Measurements from ENCODE around the gene TAF6L. TPM values are rescaled to one million over a fixed set of nuclear protein-coding genes. Genes with fewer than 3 reads are reported as not detected.

TAF6L gene
- total and polyA plus RNA-seq, 9 of the 15 experiments (the other 6 are each of a cell fraction or from before 2014, with no cell fraction given) = 0.04 to 45.5 (median 20.8) TPM

DNA sequence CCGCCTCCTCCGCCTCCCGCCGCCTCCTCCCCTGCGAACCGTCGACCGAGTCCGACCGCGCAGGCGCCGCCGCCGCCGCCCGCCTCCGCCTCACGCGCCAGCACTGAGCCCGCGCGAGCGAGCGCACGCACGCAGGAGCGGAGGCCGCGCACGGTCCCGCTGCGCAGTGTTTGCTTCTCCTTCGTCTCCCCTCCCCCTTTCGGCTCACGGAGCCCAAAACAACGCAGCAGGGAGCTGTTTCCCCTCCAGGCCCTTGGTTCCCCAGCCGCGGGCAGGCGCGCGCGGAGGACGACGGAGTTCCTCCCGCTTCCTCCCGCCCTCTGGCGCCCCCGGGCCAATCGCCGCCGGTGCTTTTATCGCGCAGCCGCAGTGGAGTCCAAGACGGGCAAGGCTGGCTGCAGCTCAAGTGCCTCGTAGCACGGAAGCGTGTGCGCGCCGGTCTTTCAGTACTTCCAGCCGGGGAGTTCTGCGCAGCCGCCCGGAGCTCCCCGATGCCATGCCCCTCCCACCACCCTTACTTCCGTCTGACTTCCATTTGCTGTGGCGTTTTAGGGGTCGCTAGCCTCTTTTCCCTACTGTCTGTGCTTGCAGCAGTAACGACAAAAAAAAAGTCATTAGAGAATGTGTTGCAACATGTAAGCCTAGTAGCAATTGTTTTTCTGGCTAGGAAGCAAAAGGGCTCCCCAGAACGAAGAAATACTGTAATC is 43.9 kb upstream of the TAF6L start, which contains the start of gene HNRNPUL2 (continued):
- TF ChIP-seq ZNF407 (IDR thresholded peaks at IDR 0.05; ENCODE audit: low read depth) (no peak), ZNF436 (CRISPR knock-in tag; IDR thresholded peaks at IDR 0.05) (peak; percentile 33; the same call in 1 of the 2 replicates), SRSF9 (IDR thresholded peaks at IDR 0.05; ENCODE audit: borderline replicate concordance, low read depth, low read length) (no peak), SRSF7 (optimal IDR thresholded peaks at IDR 0.05; ENCODE audit: low read depth, low read length) (no peak), MED1 (CRISPR knock-in tag; IDR thresholded peaks at IDR 0.05; ENCODE audit: borderline replicate concordance) (no peak; the same call in 1 of the 2 replicates), NCOA4 (IDR thresholded peaks at IDR 0.05; ENCODE audit: partially characterized antibody) (no peak), KLF1 (tag; IDR thresholded peaks at IDR 0.05) (peak; percentile 30; the same call in 1 of the 2 replicates), TSHZ1 (CRISPR knock-in tag; IDR thresholded peaks at IDR 0.05) (no peak), ATF1 (CRISPR knock-in tag; IDR thresholded peaks at IDR 0.05) (no peak), ATF1 (tag; IDR thresholded peaks at IDR 0.05) (peak; percentile 72), KLF6 (CRISPR knock-in tag; IDR thresholded peaks at IDR 0.05; ENCODE audit: borderline replicate concordance) (peak; percentile 54; the same call in 1 of the 2 replicates), BRD9 (IDR thresholded peaks at IDR 0.05; ENCODE audit: low read depth, partially characterized antibody) (no peak)
- TF ChIP-seq, protein P1, sequence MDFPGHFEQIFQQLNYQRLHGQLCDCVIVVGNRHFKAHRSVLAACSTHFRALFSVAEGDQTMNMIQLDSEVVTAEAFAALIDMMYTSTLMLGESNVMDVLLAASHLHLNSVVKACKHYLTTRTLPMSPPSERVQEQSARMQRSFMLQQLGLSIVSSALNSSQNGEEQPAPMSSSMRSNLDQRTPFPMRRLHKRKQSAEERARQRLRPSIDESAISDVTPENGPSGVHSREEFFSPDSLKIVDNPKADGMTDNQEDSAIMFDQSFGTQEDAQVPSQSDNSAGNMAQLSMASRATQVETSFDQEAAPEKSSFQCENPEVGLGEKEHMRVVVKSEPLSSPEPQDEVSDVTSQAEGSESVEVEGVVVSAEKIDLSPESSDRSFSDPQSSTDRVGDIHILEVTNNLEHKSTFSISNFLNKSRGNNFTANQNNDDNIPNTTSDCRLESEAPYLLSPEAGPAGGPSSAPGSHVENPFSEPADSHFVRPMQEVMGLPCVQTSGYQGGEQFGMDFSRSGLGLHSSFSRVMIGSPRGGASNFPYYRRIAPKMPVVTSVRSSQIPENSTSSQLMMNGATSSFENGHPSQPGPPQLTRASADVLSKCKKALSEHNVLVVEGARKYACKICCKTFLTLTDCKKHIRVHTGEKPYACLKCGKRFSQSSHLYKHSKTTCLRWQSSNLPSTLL (IDR thresholded peaks at IDR 0.05) = no peak
